HepG2 (cell line): ENCODE measurements around the gene VPS54.

ENCODE experiments used
- ELF4 ChIP-seq: sonication (generic); formaldehyde crosslinking; IDR thresholded peaks from 2 replicates; pipeline ENCODE4 v1.5.0; 2020; ENCODE audit warnings: missing genetic modification reagents, mild to moderate bottlenecking, moderate library complexity, borderline replicate concordance
- EZH2 ChIP-seq: conservative IDR thresholded peaks from 2 replicates; pipeline ENCODE4 v1.6.1; 2012; ENCODE audit warnings: mild to moderate bottlenecking, low read depth, low read length, moderate library complexity
- FOXJ3 ChIP-seq: sonication (generic); formaldehyde crosslinking; IDR thresholded peaks from 2 replicates; pipeline ENCODE4 v1.4.0; 2020; ENCODE audit warnings: missing genetic modification reagents, mild to moderate bottlenecking, borderline replicate concordance
- NFYB ChIP-seq: sonication (generic); formaldehyde crosslinking; IDR thresholded peaks from 2 replicates; pipeline ENCODE4 v1.4.0; 2020; ENCODE audit warnings: missing genetic modification reagents
- RFX5 ChIP-seq: IDR thresholded peaks from 2 replicates; pipeline ENCODE4 v1.6.1; 2011; ENCODE audit warnings: low read depth, low read length, improper control_type of control experiment
- ZBTB33 ChIP-seq: sonication (generic); formaldehyde crosslinking; IDR thresholded peaks from 2 replicates; pipeline ENCODE4 v1.4.0; 2020; ENCODE audit warnings: missing genetic modification reagents

- TF ChIP-seq ZBTB33 (CRISPR knock-in tag): no peak
- no peak for TF ChIP-seq EZH2
- TF ChIP-seq RFX5: no peak
- no peak for TF ChIP-seq ELF4
- TF ChIP-seq NFYB (CRISPR knock-in tag): no peak
- no peak for TF ChIP-seq FOXJ3 (CRISPR knock-in tag)
Measured at GRCh38 chr2:63903003-63903402, 116.2 kb downstream of the VPS54 start.
